ENCODE measurements around the gene AKT1S1.

AKT1S1 gene

DNA sequence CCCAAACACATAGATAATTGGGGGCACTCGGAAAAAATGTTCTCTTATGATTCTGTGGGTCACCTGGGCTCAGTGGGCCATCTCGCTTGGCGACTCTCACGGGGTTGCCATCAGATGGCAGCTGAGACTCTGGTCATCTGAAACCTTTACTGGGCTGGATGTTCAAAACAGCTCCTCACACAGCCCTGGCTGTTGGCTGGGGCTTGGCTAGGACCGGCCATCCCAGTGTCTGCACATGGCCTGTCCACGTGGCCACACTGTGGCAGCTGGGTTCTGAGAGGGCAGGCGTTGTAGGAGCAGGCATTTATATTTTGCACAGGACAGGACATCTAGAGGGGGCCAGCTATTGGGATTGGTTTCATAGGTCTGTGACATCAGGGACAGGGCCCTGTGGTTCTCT is 43.6 kb downstream of the AKT1S1 start:
- Histone ChIP-seq H3K27ac (ENCODE audit: insufficient read depth, low read depth, low read length, poor library complexity, severe bottlenecking) (no peak overlapping the region), H3K4me3 (ENCODE audit: insufficient read depth, low read depth, low read length) (no peak overlapping the region), H3K36me3 (ENCODE audit: control insufficient read depth, insufficient read depth, low read length) (peaks cover 39% of the 10 kb centered on the region), H3K4me1 (ENCODE audit: control insufficient read depth, insufficient read depth, low read length) (no peaks in the 10 kb centered on the region), H3K9me3 (ENCODE audit: control insufficient read depth, low read length) (no peaks in the 10 kb centered on the region), H3K27me3 (ENCODE audit: control insufficient read depth, insufficient read depth, low read length, poor library complexity, severe bottlenecking) (no peaks in the 10 kb centered on the region)
- 93 to 96% methylated on average over 7 of the region's 7 CpGs for WGBS, 2 experiments

- Histone ChIP-seq H3K36me3 (ENCODE audit: control insufficient read depth, insufficient read depth, low read length) (peaks cover 38% of the 10 kb centered on the region), H3K9me3 (ENCODE audit: control insufficient read depth, low read length) (no peaks in the 10 kb centered on the region), H3K27me3 (ENCODE audit: control insufficient read depth, insufficient read depth, low read length, poor library complexity, severe bottlenecking) (no peaks in the 10 kb centered on the region), H3K4me1 (ENCODE audit: control insufficient read depth, insufficient read depth, low read length) (no peaks in the 10 kb centered on the region), H3K27ac (ENCODE audit: insufficient read depth, low read depth, low read length, poor library complexity, severe bottlenecking) (no peak overlapping the region), H3K4me3 (ENCODE audit: insufficient read depth, low read depth, low read length) (no peak overlapping the region)
- WGBS, 2 experiments = 94% methylated on average over 9 of the region's 9 CpGs
Observed at GRCh38 chr19:49832556-49832955, 44.6 kb downstream of the AKT1S1 start.

DNA sequence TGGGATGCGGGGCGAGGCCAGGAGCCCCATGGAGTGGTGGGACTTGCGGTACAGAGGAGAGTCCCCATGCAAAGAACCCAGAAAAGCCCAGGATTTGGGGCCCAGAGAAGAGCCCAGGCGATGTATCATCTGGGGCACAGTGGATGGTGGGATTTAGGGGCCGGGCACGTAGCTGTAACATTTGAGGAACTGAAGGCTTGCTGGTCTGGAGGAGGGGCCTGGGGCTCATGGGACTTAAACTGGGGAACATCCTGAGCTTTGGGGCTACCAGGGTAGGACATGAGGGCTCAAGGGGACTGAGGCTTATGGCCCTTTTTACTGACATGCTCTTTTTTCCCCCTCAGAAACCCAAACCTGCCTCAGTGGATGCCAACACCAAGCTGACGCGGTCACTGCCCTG is 45.6 kb downstream of the AKT1S1 start:
- no peaks in the 10 kb centered on the region for H3K27me3 ChIP-seq (ENCODE audit: control insufficient read depth, insufficient read depth, low read length, poor library complexity, severe bottlenecking)
- peaks cover 34% of the 10 kb centered on the region for H3K36me3 ChIP-seq (ENCODE audit: control insufficient read depth, insufficient read depth, low read length)
- H3K27ac ChIP-seq (ENCODE audit: insufficient read depth, low read depth, low read length, poor library complexity, severe bottlenecking) = no peak overlapping the region
- H3K4me3 ChIP-seq (ENCODE audit: insufficient read depth, low read depth, low read length) = no peak overlapping the region
- 95 to 96% methylated on average over 8 of the region's 8 CpGs for WGBS, 2 experiments
- H3K4me1 ChIP-seq (ENCODE audit: control insufficient read depth, insufficient read depth, low read length) = no peaks in the 10 kb centered on the region
- no peaks in the 10 kb centered on the region for H3K9me3 ChIP-seq (ENCODE audit: control insufficient read depth, low read length)

GRCh38 chr19:49830766-49831165 is 46.4 kb downstream of the AKT1S1 start:
- WGBS, 2 experiments = 94 to 95% methylated on average over 12 of the region's 12 CpGs
- H3K4me1 ChIP-seq (ENCODE audit: control insufficient read depth, insufficient read depth, low read length) = no peaks in the 10 kb centered on the region
- H3K27me3 ChIP-seq (ENCODE audit: control insufficient read depth, insufficient read depth, low read length, poor library complexity, severe bottlenecking) = no peaks in the 10 kb centered on the region
- H3K4me3 ChIP-seq (ENCODE audit: insufficient read depth, low read depth, low read length) = no peak overlapping the region
- no peak overlapping the region for H3K27ac ChIP-seq (ENCODE audit: insufficient read depth, low read depth, low read length, poor library complexity, severe bottlenecking)
- no peaks in the 10 kb centered on the region for H3K9me3 ChIP-seq (ENCODE audit: control insufficient read depth, low read length)
- H3K36me3 ChIP-seq (ENCODE audit: control insufficient read depth, insufficient read depth, low read length) = peaks cover 29% of the 10 kb centered on the region

GRCh38 chr19:49829721-49830120 is 47.4 kb downstream of the AKT1S1 start:
- Histone ChIP-seq H3K36me3 (ENCODE audit: control insufficient read depth, insufficient read depth, low read length) (peaks cover 22% of the 10 kb centered on the region), H3K4me1 (ENCODE audit: control insufficient read depth, insufficient read depth, low read length) (no peaks in the 10 kb centered on the region), H3K27me3 (ENCODE audit: control insufficient read depth, insufficient read depth, low read length, poor library complexity, severe bottlenecking) (no peaks in the 10 kb centered on the region), H3K9me3 (ENCODE audit: control insufficient read depth, low read length) (no peaks in the 10 kb centered on the region), H3K4me3 (ENCODE audit: insufficient read depth, low read depth, low read length) (no peak overlapping the region), H3K27ac (ENCODE audit: insufficient read depth, low read depth, low read length, poor library complexity, severe bottlenecking) (no peak overlapping the region)
- 95 to 96% methylated on average over 18 of the region's 18 CpGs for WGBS, 2 experiments

- 91 to 95% methylated on average over 8 of the region's 8 CpGs for WGBS, 2 experiments
Observed at GRCh38 chr19:49829200-49829599, 48.0 kb downstream of the AKT1S1 start.

GRCh38 chr19:49827034-49827433 is 50.1 kb downstream of the AKT1S1 start:
- H3K36me3 ChIP-seq (ENCODE audit: control insufficient read depth, insufficient read depth, low read length) = peaks cover 18% of the 10 kb centered on the region
- WGBS, 2 experiments = 93 to 96% methylated on average over 14 of the region's 14 CpGs
- no peak overlapping the region for H3K27ac ChIP-seq (ENCODE audit: insufficient read depth, low read depth, low read length, poor library complexity, severe bottlenecking)

More at GRCh38 chr19:49829200-49829599, 48.0 kb downstream of the AKT1S1 start:
- H3K4me1 ChIP-seq (ENCODE audit: control insufficient read depth, insufficient read depth, low read length) = no peaks in the 10 kb centered on the region
- H3K36me3 ChIP-seq (ENCODE audit: control insufficient read depth, insufficient read depth, low read length) = peaks cover 20% of the 10 kb centered on the region
- no peaks in the 10 kb centered on the region for H3K9me3 ChIP-seq (ENCODE audit: control insufficient read depth, low read length)
- H3K27ac ChIP-seq (ENCODE audit: insufficient read depth, low read depth, low read length, poor library complexity, severe bottlenecking) = no peak overlapping the region
- no peaks in the 10 kb centered on the region for H3K27me3 ChIP-seq (ENCODE audit: control insufficient read depth, insufficient read depth, low read length, poor library complexity, severe bottlenecking)
- no peak overlapping the region for H3K4me3 ChIP-seq (ENCODE audit: insufficient read depth, low read depth, low read length)

DNA sequence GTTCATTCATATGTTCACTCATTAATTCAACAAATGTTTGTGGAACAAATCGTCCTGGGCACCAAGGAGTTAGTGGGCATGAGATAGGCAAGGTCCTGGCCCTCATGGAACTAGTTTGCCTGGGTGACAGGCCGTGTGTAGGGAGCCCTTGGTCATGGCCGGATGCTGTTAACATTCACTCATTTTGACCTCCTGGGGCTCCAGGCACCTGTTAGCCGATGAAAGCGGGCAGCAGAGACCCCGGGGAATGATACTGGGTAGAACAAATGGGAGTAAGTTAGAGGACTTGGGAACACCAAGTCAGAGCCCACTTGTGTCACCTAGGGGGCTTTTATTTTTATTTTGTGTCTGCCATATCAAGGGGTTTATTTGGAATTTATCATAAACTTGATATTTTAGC is 52.5 kb downstream of the AKT1S1 start:
- Histone ChIP-seq H3K27ac (ENCODE audit: insufficient read depth, low read depth, low read length, poor library complexity, severe bottlenecking) (no peak overlapping the region), H3K4me3 (ENCODE audit: insufficient read depth, low read depth, low read length) (no peak overlapping the region), H3K27me3 (ENCODE audit: control insufficient read depth, insufficient read depth, low read length, poor library complexity, severe bottlenecking) (no peaks in the 10 kb centered on the region), H3K9me3 (ENCODE audit: control insufficient read depth, low read length) (no peaks in the 10 kb centered on the region), H3K36me3 (ENCODE audit: control insufficient read depth, insufficient read depth, low read length) (peaks cover 20% of the 10 kb centered on the region), H3K4me1 (ENCODE audit: control insufficient read depth, insufficient read depth, low read length) (no peaks in the 10 kb centered on the region)
- 92 to 93% methylated on average over 6 of the region's 6 CpGs for WGBS, 2 experiments

More at GRCh38 chr19:49827034-49827433, 50.1 kb downstream of the AKT1S1 start:
- no peaks in the 10 kb centered on the region for H3K4me1 ChIP-seq (ENCODE audit: control insufficient read depth, insufficient read depth, low read length)
- no peaks in the 10 kb centered on the region for H3K9me3 ChIP-seq (ENCODE audit: control insufficient read depth, low read length)
- H3K27me3 ChIP-seq (ENCODE audit: control insufficient read depth, insufficient read depth, low read length, poor library complexity, severe bottlenecking) = no peaks in the 10 kb centered on the region
- H3K4me3 ChIP-seq (ENCODE audit: insufficient read depth, low read depth, low read length) = no peak overlapping the region

DNA sequence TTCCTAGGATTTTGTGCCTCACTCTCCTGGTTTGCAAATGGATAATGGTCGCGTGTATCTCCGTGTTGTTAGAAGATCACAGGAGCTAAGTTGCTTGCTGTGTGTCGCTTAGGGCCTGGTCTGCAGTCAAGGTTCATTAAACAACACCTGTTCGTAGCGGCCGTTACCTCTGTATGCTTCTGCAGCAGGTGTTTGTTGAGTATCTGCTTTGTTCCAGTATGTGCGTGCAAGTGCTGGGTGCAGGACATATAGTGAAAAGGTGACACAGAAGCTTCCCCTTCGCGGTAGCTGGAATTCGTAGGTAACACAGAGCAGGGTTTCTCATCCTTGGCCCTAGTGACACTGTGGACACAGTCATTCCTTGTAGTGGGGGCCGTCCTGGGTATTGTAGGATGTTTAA is 53.7 kb downstream of the AKT1S1 start:
- Histone ChIP-seq H3K27ac (ENCODE audit: insufficient read depth, low read depth, low read length, poor library complexity, severe bottlenecking) (no peak overlapping the region), H3K4me3 (ENCODE audit: insufficient read depth, low read depth, low read length) (no peak overlapping the region), H3K27me3 (ENCODE audit: control insufficient read depth, insufficient read depth, low read length, poor library complexity, severe bottlenecking) (no peaks in the 10 kb centered on the region), H3K4me1 (ENCODE audit: control insufficient read depth, insufficient read depth, low read length) (peaks cover 6% of the 10 kb centered on the region), H3K9me3 (ENCODE audit: control insufficient read depth, low read length) (no peaks in the 10 kb centered on the region), H3K36me3 (ENCODE audit: control insufficient read depth, insufficient read depth, low read length) (peaks cover 18% of the 10 kb centered on the region)
- WGBS, 2 experiments = 89% methylated on average over 12 of the region's 12 CpGs

DNA sequence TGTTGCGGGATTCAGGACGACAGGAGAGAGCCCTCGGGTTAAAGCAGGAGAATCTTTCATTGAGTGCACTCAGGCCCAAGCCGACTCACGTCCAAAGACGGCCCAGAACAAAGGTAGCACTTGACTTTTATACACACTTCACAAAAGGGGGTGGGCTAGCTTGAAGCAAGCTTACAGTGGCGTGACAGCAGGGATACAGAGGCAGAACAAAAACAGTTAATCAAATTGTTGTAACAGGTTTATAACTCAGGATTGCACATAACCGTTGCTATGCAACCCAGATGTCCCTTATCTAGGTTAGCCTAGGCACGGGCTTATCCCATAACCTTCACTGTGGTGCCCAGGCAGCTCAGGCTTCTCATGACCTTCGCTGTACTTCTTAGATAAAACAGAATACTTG is 57.0 kb downstream of the AKT1S1 start:
- H3K4me3 ChIP-seq (ENCODE audit: insufficient read depth, low read depth, low read length) = no peak overlapping the region
- peaks cover 6% of the 10 kb centered on the region for H3K4me1 ChIP-seq (ENCODE audit: control insufficient read depth, insufficient read depth, low read length)
- 96 to 97% methylated on average over 10 of the region's 10 CpGs for WGBS, 2 experiments
- H3K27me3 ChIP-seq (ENCODE audit: control insufficient read depth, insufficient read depth, low read length, poor library complexity, severe bottlenecking) = no peaks in the 10 kb centered on the region
- no peaks in the 10 kb centered on the region for H3K9me3 ChIP-seq (ENCODE audit: control insufficient read depth, low read length)
- no peak overlapping the region for H3K27ac ChIP-seq (ENCODE audit: insufficient read depth, low read depth, low read length, poor library complexity, severe bottlenecking)
- H3K36me3 ChIP-seq (ENCODE audit: control insufficient read depth, insufficient read depth, low read length) = peaks cover 13% of the 10 kb centered on the region

Measured in ectodermal cell (in vitro differentiated cells).